ENCODE data around the gene TSACC. TPM values are rescaled to one million over a fixed set of nuclear protein-coding genes. Genes with fewer than 3 reads are reported as not detected.
"Not testable (repeated sequence)": the region's sequence is repeated elsewhere in the genome, so short reads cannot be mapped to it uniquely, and the experiment has no call there.

Gene TSACC
- polyA plus RNA-seq (2013, experiment 1 of 2; ENCODE audit: insufficient read length), result 0.35 TPM
- 0.60 TPM for polyA plus RNA-seq (2013, experiment 2 of 2; ENCODE audit: insufficient read length)

DNA sequence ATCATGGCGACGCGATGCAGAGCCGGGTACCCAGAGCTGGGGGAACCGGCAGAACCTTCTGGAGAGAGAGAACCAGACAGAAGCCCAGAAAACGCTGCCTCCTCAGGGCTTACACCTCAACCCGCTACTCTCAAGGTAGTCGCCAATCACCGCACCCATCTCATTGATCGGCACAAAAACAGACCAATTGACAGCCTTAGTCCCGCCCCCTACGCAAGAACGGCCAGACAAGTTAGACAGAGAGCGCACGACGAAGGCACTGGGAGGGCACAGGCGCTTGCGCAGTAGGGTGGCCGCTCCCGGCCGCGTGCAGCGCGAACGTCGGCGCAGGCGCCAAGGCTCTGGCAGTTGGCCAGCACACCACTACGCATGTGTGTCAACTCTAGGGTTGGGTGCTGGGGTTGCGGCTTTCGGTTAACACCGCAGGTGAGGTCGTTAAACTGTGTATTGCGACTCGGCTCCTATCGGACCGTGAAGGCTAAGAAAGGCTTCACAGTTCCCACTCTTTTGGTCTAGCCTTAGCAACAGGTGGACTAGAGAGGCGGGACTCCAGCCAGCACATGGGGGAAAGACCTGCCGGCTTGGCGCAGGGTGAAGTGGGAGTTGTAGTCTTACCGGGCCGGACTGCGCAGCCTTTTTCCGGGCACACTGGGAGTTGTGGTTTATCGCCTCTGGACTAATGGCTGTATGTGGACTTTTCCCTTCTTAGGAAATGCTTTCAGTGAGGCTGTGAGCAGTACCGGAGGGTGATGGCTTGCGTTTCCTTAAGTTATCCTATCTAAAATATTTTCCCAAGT, at the start of gene TSACC, which contains the start of gene CCT3:
Gene TSACC, plus strand, starts transcription at position 347 of the 797 bp plus-strand sequence. CDS start 1,232 bp downstream, outside the sequence.
Gene CCT3, minus strand, starts transcription at position 113 of the 797 bp plus-strand sequence. Its CDS starts 108 bp downstream, at position 5.
- DNase-seq, result peak; percentile 100

- no peak for DNase-seq
Measured at GRCh38 chr1:156289857-156290256, 48.5 kb upstream of the TSACC start.

DNA sequence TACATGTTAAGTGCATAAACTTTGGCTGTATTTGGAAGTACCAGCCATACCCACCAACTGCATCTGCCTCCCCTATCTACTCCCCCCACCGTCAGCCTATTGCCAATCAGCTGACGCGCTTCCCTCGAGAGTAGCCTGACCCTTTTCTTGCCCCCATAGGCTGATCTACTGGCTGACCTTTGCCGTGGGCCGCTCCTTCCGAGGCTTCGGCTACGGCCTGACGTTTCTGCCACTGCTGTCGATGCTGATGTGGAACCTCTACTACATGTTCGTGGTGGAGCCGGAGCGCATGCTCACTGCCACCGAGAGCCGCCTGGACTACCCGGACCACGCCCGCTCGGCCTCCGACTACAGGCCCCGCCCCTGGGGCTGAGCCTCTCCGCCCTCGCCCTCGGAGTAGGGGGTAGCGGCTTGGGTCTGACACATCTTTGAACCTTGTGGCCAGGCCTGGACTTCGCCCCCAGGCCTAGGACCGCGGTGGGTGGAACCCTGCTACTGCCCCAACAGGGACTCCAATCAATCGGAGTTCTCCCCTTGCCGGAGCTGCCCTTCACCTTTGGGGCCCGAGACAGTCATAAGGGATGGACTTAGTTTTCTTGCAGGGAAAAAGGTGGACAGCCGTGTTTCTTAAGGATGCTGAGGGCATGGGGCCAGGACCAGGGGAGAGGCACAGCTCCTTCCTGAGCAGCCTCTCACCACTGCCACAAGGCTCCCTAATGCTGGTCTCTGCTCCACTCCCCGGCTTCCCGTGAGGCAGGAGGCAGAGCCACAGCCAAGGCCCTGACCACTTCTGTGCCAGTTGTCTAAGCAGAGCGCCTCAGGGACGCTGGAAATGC, 46.9 kb upstream of the TSACC start:
- DNase-seq, result peak; percentile 74

DNA sequence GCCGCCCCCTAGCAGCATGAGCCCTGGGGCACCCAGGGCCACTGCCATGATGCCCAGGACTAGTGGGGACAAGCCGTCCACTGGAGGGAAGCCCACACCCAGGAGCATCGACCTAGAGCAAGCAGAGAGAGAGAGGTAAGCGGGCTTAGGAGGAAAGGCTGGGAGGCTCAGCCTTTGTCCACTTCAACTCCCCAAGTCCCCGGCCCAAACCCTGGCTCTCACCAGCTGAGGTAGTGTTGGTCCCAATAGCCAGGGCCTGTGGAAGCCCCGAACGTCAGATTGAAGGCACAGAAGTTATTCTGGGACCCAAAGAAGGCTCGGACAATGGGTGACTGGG, 45.3 kb upstream of the TSACC start:
- no peak for DNase-seq

DNA sequence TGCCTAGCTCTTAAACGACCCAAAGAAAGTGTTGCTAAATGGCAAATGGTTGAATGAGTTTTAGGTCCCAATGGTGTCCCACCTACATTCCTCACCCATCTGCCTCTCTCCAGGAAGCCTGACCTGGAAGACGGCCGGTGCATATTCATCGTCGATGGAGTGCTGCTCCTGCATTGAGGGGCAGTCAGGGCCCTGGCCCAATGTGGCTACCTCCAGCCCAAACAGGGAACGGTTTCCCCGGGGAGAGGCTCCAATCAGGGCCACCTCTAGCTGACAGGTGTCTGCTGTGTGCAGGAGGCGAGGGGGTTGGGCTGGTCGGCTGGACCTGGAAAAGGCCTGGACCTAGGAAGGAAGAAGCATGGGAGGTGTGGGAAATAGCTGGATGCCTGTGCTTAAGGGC, 44.4 kb upstream of the TSACC start:
- DNase-seq, result no peak

- peak; percentile 59 for DNase-seq
Measured at GRCh38 chr1:156295391-156295947, 42.9 kb upstream of the TSACC start, which contains the start of gene GLMP. GLMP (minus strand) TSS chr1:156295679; CDS start chr1:156295645, 34 bp downstream.

- no peak for DNase-seq
Measured at GRCh38 chr1:156298852-156299357, 39.4 kb upstream of the TSACC start, which contains the start of gene VHLL. VHLL (minus strand) TSS chr1:156299307; CDS start chr1:156299189, 118 bp downstream.

GRCh38 chr1:156303241-156303640, 35.1 kb upstream of the TSACC start:
- DNase-seq, result no peak

- no peak for DNase-seq
Measured at GRCh38 chr1:156305215-156305614, 33.1 kb upstream of the TSACC start.

DNA sequence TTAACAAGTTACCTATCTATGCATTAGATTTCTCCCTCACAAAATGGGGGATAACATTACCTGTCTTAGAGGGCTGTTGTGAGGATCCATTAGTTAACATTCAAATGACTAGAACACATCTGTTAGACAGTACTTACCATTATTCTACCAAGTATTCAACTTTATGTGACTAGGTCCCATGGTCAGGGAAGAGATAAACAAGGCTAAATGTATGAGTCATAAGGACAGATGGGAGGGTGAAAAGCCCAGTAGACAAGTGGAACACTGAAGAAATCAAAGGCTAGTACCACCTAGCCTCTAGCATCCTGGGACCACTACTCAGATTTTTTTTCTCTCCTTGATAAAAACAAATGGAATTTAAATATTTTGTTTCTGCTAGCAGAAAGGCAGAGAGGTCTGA, 30.2 kb upstream of the TSACC start:
- DNase-seq, result no peak

GRCh38 chr1:156310962-156311361, 27.4 kb upstream of the TSACC start:
- no peak for DNase-seq

DNA sequence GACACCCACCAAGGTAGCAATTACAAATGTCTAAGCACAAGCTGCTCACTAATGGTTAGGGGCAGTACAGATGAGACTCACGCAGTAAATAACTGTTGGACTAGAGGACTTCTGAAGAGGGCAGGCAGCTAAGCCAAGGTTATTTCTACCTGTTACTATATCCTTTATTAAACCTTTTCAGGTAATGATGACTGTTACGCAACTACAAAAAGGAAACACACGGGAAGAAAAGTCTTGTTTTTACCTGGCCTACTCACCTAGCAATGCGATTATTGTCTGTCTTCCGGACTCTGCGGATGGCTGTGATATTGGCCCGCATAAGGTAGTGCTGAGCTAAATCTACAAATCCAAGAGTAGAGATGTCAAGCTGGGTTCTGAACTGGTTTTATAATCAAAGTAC, 21.4 kb upstream of the TSACC start:
- DNase-seq, result no peak

DNA sequence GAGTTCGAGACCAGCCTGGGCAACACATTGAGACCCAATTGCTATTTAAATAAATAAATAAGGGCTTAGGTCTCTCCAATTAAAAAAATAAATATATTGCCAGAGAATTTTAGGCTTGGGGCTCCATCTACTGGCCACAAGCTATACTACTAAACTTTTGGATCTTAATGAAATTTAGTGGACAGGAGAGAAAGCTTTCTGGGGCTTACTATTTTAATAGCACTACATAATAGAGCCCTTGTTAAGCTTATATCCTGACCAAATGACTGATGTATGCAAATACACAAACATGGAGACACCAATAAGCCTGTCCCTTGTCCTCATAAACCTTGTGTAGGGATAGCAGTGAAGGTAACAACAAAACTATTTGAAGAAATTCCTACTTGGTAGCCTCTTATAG, 18.7 kb upstream of the TSACC start:
- DNase-seq, result peak; percentile 16

DNA sequence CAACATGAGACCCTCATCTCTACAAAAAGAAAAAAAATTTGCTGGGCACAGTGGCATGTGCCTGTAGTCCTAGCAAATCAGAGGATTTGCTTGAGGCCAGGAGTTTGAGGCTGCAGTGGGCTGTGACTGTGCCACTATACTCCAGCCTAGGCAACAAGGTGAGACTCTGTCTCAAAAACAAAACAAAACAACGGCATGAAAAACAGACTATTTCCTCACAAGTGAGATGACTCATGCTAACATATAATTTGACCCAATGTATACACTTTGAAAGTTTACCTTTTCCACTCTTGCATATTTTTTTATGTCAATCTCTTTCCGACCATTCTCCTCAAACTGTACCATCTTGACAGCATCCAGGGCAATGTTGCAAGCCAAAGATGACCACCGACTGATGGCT, 17.8 kb upstream of the TSACC start:
- DNase-seq, result no peak

- peak; percentile 6 for DNase-seq
Measured at GRCh38 chr1:156323179-156323578, 15.1 kb upstream of the TSACC start.

DNA sequence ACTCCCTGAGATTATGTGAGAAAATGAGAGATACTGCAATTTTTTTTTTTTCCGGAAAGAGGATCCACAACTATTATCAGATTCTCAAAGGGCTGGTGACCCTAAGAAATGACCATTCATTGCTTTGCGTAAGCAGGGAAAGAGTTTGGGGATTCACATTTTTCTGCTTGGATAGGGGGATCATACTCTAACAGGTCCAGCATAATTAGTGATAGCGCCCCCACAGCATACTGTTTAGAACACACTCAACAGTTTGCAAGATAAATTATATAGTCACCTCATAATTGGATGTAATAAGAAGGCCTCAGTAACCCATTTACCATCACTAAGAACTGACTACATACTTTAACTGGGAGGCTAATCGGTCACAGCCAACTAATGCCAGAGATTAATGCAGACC, 2.1 kb upstream of the TSACC start:
- no peak for DNase-seq

DNA sequence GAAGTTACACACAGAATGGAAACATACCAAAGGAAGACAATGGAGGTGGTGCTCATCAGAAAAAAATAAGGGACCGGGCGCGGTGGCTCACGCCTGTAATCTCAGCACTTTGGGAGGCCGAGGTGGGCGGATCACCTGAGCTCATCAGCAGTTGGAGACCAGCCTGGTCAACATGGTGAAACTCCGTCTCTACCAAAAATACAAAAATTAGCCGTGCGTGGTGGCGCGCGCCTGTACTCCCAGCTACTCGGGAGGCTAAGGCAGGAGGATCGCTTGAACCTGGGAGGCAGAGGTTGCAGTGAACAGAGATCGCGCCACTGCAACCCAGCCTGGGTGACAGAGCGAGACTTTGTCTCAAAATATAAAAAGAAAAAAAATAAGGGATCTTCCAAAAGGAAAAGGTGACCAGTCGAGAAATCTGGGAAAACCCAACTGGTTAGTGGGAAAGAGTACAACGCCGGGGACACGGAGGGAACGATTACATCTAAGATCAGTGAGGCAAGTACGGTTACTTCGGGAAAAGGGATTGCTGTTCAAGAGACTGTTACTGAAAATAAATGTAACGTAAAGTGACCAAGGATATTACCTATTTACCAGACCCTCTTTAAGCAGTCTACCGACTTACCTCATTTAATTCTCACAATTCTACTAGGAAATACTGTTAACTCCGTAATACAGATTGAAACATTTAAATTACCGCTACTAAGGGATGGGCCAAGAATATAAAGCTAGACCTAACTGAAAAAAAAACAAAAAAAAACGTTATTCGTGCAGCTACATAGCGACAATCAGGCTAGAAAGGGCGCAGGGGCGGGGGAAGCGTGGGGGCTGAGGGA, 1.1 kb upstream of the TSACC start:
- DNase-seq, result no peak

DNA sequence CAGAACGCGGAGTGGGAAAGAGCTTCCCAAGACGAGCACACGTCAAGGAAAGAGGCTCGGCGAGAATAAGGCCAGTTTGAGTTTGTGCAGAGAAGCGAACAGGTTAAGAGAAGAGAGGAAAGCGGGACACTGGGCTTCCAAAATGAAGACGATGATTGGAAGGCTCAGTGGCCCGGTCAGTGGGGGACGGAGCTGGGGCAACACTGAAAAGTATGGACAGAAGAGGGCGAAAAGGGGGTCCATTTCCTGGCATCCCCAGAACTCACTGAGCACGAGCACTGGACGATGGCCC, 492 bp upstream of the TSACC start:
- DNase-seq, result no peak

DNA sequence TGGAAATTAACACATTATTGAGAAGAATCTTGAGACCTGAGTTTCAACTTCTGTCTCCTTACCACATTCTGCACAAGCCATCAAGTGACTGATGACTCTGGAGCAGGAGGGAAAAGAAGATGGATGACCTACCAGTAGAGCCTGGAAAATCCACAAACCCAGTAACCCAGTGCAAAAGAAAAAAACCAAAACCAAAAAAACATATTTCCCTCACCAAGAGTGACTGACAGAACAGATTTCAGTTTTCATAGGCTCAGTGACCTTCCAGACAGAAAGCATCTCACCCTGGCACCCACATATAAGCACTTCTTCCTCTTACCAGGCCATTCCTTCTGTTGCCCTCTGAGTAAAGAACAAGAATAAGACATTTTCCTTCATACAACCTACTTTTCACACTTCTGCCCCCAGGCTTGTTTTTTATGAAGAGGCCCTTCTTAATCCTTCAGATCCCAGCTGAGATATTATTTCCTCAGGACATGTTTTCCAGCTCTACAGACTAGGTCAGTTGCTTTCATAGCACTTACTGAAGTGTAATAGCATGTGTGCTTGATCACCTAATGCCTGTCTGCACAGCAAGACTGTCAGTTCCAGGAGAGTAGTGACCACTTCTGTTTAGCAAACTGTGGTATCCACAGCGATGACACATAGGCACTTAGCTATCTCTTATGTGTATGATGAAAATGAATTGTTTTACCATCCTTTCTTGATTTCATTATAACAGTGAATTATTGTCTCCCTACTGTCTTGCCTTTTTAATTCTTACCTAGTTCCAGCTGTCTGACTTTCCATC, 4.0 kb downstream of the TSACC start:
- peak; percentile 13 for DNase-seq

DNA sequence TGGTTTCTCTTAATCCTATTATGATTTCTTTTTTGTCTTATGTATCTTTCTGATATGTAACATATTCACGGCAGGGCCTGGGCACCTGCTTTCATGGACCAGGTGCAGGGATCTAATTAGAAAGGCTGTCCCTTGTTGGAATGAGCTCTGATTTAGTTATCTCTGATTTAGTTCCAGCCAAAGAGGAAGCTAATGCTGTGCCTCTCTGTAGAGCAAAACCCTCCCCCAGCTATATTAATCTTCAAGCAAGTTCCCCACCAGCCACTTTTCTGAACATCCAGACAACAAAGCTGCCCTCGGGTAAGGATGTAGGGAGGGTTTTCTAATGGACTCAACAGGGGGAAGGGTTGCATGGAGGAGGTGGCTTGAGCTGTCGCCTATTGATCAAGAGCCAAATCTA, 6.1 kb downstream of the TSACC start:
- DNase-seq, result no peak

DNA sequence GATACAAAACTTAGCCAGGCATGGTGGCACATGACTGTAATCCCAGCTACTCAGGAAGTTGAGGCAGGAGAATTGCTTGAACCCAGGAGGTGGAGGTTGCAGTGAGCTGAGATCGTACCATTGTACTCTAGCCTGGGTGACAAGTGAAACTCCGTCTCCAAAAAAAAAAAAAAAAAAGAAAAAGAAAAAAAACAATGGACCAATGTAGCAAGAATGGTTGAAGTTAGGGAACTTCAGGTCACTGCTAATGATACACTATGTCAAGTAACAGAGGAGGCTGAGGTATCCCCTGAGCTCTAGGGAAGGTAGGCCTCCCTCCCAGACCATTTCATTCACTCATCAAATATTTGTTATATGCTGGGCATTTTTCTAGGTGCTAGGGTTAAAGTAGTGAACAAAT, 7.7 kb downstream of the TSACC start:
- not testable (repeated sequence) for DNase-seq

All from fibroblast of skin of abdomen (primary cell).